ENCODE measurements around the gene RNF113A. TPM values are rescaled to one million over a fixed set of nuclear protein-coding genes. Genes with fewer than 3 reads are reported as not detected.
A peak's percentile ranks its signal among the peaks of the same experiment; 100 is the strongest.
"Not testable (repeated sequence)": the region's sequence is repeated elsewhere in the genome, so short reads cannot be mapped to it uniquely, and the experiment has no call there.

Gene RNF113A
- total RNA-seq, 4 donors from 2014 or later: 11.6 to 16.6 (median 15.6) TPM

GRCh38 chrX:119899125-119899524 lies 27.6 kb upstream of the RNF113A start:
- no peak overlapping the region for H3K4me3 ChIP-seq
- no peaks in the 10 kb centered on the region for H3K27me3 ChIP-seq
- no peak for DNase-seq
- TF ChIP-seq CTCF (IDR thresholded peaks at IDR 0.05) (no peak), POLR2A (IDR thresholded peaks at IDR 0.05) (no peak)
- no peak overlapping the region for H3K27ac ChIP-seq
- no peaks in the 10 kb centered on the region for H3K36me3 ChIP-seq
- H3K9me3 ChIP-seq: no peaks in the 10 kb centered on the region
- no peaks in the 10 kb centered on the region for H3K4me1 ChIP-seq

- no peak within 1 kb of the TSS for H3K4me3 ChIP-seq
- no peak for DNase-seq
- H3K27ac ChIP-seq: no peak within 1 kb of the TSS
- no peaks in the 10 kb centered on the region for H3K9me3 ChIP-seq
- TF ChIP-seq POLR2A (IDR thresholded peaks at IDR 0.05) (no peak), CTCF (IDR thresholded peaks at IDR 0.05) (no peak)
- H3K4me1 ChIP-seq: no peaks in the 10 kb centered on the region
- H3K36me3 ChIP-seq: no peaks in the 10 kb centered on the region
- H3K27me3 ChIP-seq: no peaks in the 10 kb centered on the region
Observed at GRCh38 chrX:119895843-119896326, 24.4 kb upstream of the RNF113A start, which contains the start of gene AKAP14. AKAP14 (plus strand) TSS chrX:119895893; CDS start chrX:119903224, 7,331 bp downstream.

GRCh38 chrX:119891961-119892692 lies 20.6 kb upstream of the RNF113A start:
- DNase-seq, H3K4me1 ChIP-seq, H3K36me3 ChIP-seq, H3K27ac ChIP-seq, H3K27me3 ChIP-seq, H3K4me3 ChIP-seq, H3K9me3 ChIP-seq: not testable (repeated sequence)

DNA sequence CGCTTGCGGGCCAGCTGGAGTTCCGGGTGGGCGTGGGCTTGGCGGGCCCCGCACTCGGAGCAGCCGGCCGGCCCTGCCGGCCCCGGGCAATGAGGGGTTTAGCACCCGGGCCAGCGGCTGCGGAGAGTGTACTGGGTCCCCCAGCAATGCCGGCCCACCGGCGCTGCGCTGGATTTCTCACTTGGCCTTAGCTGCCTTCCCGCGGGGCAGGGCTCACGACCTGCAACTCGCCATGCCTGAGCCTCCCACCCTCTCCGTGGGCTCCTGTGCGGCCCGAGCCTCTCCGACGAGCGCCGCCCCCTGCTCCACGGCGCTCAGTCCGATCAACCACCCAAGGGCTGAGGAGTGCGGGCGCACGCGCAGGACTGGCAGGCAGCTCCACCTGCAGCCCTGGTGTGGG lies 19.1 kb upstream of the RNF113A start:
- H3K4me1 ChIP-seq, H3K9me3 ChIP-seq, H3K27ac ChIP-seq, H3K4me3 ChIP-seq, H3K27me3 ChIP-seq, H3K36me3 ChIP-seq: not testable (repeated sequence)
- peak in 1 of 3 donors; percentile 8 for DNase-seq

- no peaks in the 10 kb centered on the region for H3K36me3 ChIP-seq
- DNase-seq: peak; percentile 43 to 81 (median 81)
- H3K4me1 ChIP-seq: no peaks in the 10 kb centered on the region
- no peak overlapping the region for H3K27ac ChIP-seq
- TF ChIP-seq CTCF (IDR thresholded peaks at IDR 0.05) (peak in 4 of 6 experiments; percentile 50 to 64 (median 56)), POLR2A (IDR thresholded peaks at IDR 0.05) (no peak)
- no peaks in the 10 kb centered on the region for H3K27me3 ChIP-seq
- no peaks in the 10 kb centered on the region for H3K9me3 ChIP-seq
- peak overlapping the region; percentile 9 to 38 (median 24) for H3K4me3 ChIP-seq
Observed at GRCh38 chrX:119887721-119888425, 16.3 kb upstream of the RNF113A start.

DNA sequence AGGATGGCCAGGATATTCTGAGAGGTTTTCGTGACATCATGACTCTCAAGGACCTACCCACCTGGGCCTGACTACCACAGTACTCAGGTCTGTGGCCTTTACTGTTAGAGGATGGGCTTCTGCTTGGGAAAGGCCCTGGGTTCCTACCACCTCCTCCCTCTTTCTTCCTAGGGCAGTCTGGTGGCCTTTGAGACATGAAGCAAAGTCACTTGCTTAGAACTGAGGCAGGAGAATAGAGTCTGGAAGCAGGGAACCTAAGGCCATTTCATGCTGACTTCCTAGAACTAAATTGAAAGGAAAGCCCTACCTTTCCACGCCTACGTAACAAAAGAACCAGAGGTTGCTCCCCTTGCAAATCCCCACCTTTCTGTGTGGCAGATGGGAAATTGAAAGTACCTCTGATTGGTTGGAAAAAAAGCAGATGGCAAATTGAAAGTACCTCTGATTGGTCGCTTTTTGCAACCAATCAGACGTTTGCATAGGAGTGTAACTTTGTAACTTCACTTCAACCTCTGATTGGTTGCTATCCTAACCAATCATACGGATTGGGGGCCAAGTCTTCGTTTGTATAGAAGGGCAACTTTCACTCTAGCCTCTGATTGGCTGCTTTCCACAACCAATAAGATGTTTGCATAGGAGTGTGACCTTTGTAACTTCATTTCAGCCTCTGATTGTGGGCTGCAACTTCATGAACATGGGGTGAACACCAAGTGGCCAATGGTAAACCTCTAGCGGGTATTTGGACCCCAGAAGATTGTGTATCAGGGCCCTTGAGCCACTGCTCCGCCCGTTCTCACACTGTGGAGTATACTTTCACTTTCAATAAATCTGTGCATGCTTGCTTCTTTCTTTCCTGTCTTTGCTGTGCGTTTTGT lies 14.3 kb upstream of the RNF113A start:
- no peaks in the 10 kb centered on the region for H3K9me3 ChIP-seq
- H3K4me3 ChIP-seq: peak overlapping the region in 3 of 4 donors; percentile 7 to 44 (median 38)
- no peaks in the 10 kb centered on the region for H3K36me3 ChIP-seq
- peak in 1 of 3 donors; percentile 43 for DNase-seq
- no peak for TF ChIP-seq CTCF (IDR thresholded peaks at IDR 0.05)
- no peak for TF ChIP-seq POLR2A (IDR thresholded peaks at IDR 0.05)
- peak overlapping the region in 3 of 4 donors; percentile 12 to 61 (median 51) for H3K27ac ChIP-seq
- H3K27me3 ChIP-seq: no peaks in the 10 kb centered on the region
- H3K4me1 ChIP-seq: no peaks in the 10 kb centered on the region

Data from Peyer's patch (tissue), 4 donors.